Amygdala (tissue), 56 donors: ENCODE results near the gene CCDC6.
"Not testable (repeated sequence)": the region's sequence is repeated elsewhere in the genome, so short reads cannot be mapped to it uniquely, and the experiment has no call there.

Experiments
- DNase-seq, 56 donors: peaks; one replicate each; lab custom pipeline; 2025; lab: John Stamatoyannopoulos, UW

CCDC6 gene

GRCh38 chr10:59820471-59820870, 85.9 kb downstream of the CCDC6 start:
- no peak for DNase-seq

DNA sequence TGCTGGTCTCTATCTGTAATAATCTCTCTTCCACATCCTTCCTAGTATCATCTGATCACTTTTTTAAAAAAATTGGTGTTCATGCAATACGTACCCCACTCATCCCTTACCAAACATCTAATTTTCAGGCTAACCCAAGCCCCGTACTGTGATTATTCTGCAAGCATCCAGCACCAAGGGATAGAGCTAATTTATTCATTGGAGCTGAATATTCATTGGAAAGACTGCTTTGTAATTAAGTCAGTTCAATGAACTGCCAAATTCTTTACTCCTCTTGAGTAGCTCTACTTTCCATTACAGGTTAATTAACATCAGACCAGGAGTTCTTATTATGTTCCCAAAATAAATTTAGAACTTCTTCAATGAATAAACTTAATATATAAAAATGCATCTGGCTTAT, 86.7 kb downstream of the CCDC6 start:
- DNase-seq, result no peak

GRCh38 chr10:59819265-59819664, 87.1 kb downstream of the CCDC6 start:
- DNase-seq, result no peak

GRCh38 chr10:59817773-59818172, 88.6 kb downstream of the CCDC6 start:
- DNase-seq, result peak in 8 of 56 donors; percentile 9 to 54 (median 26)

DNA sequence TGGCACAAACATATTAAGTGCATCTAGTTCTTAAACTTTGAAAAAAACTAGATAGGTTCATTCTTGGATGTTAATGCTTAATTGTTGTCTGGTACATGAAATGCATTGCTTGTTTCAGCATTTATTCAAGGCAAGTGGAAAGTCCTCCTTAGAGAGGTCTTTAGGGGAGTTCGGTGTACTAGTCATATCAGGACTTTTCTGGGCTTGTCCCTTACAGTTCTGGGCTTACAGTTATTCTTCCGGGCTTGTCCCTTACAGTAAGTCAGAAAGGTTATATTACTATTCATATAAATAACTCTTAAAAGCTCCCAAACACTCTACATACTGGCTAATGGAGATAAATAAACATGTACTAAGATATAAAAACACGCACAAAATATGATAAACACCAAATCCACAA, 91.5 kb downstream of the CCDC6 start:
- DNase-seq, result no peak

DNA sequence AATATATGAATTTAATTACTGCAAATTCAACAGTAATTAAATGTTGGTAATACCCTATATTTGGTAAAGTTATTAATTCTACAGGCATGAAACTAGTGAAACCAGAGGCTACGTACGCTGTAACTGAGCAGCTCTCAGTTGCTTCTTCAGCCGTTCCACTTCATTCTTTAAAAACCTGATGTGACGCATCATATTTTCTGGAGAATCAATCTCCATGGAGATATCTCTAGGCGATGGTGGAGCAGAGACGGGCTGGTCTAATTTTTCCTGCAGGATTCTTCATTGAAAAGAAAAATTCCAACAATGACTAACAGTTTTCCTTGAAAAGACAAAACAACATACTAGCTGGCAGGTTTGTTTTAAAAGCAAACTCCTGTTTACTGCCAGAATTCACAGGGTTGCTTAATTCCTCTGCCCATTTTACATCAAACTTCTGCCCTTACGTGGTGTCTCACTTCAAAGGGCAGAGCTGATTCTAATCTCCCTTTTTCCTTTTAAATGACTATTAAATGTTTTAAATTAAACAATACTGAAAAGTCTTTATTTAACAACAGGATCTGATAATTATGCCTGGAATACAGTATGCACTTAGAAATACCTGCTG, 93.7 kb downstream of the CCDC6 start:
- peak in 2 of 56 donors; percentile 7 to 24 for DNase-seq

- DNase-seq, result no peak
Measured at GRCh38 chr10:59809644-59809974, 96.7 kb downstream of the CCDC6 start.

DNA sequence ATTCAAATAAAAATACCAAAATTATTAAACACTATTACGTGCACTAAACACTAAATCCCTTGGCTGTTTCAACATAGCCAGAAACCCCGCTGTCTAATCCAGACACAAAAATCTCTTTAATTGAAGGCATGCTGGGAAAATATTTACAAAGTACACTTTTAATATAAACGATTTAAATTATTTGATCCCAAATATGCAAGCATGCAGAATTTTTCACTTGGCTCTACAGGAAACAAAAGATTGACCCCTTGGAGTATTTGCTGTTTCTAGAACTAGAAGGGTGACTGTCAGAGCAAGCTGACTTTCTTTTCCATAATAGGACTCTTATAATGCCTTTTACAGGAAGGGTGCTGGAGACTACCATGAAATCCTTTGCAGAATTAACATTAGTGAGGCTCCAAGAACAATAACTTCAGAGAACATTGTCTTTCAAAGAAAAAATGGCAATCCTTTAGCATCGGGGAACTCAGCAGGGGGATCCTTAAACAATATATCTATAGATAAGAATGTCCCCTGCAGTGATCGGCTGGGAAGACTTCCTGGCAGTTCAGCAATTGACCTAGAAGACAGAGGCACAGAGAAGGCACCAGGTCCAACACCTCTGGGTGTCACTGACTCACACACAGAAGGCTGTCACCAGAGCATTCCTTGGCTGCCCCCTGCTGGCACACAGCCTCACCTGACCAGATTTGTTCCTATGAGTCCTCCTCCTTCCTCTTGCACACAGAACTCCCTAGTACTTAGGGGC, 97.3 kb downstream of the CCDC6 start:
- DNase-seq, result peak in 39 of 56 donors; percentile 6 to 72 (median 30)

DNA sequence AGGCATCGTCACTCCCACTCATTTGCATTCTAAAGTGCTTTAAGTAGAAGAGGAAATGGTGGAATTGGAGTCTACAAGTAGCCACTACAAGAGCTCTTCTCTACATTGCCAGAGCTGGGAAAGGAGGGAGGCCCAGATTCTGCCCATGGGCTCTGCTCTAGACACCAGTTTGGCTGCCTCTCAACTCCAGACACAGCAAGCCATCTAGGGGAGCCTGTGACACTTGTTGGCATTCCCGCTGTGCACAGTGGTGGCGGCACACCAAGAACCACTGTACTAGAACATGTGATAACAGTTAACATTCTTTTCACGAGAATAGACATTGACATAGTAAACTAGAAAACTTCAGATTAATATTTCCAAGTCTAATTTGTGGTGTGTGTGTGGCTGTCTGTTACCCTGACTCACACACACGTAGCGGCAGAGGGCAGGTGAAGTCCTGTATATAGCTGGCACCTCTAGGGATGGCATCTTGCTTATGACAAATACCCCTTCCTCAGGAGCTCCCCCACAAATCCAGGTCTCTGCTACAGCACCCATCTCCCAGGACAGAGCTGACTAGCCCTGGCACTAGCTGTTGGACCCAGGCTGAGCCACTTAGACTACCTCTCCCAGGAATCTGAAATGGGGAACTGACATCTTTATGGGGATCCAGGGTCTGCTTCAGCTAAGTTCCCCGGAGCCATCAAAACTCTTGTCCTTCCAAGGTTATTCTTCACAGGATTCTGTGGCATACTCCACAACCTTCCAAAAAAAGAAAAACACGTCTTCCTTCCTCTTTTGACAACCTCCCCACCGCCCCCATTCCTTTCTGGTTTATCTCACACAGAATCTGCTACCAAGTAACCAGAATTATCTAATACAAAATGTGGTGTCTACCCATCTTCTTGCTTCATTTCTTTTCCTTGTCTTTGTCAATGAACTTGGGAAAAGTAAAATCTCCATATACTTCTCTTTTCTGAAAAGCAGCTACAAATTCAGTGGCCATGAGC, 98.4 kb downstream of the CCDC6 start:
- DNase-seq, result peak in 15 of 56 donors; percentile 7 to 52 (median 20)

DNA sequence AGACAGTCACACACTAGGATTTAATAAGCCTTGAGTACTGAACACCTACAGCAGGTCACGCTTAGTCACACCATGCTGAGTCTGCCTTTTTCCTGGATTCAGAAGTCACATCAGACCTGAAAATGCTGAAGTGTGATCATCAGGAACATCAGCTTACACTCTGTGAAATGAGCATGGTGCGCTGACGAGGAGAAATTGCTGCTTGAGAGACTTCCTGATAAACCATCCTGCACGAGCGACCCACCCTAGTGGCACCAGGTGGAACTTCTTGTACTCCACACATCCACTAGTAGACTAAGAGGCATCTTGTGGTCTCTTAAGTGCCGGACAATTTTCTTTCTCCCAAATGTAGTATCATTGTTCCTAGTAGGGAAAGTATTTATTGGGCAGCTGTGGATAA, 101.3 kb downstream of the CCDC6 start:
- DNase-seq, result no peak

- DNase-seq, result no peak
Measured at GRCh38 chr10:59804220-59804619, 102.1 kb downstream of the CCDC6 start.

- DNase-seq, result no peak
Measured at GRCh38 chr10:59803714-59804113, 102.6 kb downstream of the CCDC6 start.

DNA sequence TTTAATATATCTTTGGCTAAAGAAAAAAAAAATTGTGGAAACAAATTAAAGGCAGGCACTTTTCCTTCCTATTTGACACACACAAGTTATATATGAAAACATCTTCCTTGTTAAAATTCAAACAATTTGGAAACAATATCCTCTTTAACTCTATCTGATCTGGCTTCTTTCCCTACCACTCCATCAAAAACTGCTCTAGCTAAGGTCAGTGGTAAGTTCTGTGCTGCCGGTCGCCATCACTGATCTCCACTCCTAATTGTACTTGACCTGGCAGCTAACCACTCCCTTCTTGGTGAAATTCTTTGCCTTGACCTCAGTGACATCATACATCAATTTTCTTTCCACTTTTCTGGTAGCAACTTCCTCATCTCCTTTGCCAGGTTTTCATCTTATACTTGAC, 105.2 kb downstream of the CCDC6 start:
- DNase-seq, result no peak

- no peak for DNase-seq
Measured at GRCh38 chr10:59799421-59799820, 106.9 kb downstream of the CCDC6 start.

- DNase-seq, result no peak
Measured at GRCh38 chr10:59793919-59794318, 112.4 kb downstream of the CCDC6 start.

GRCh38 chr10:59792812-59793211, 113.5 kb downstream of the CCDC6 start:
- DNase-seq, result no peak

- DNase-seq, result no peak
Measured at GRCh38 chr10:59791601-59792000, 114.8 kb downstream of the CCDC6 start.

DNA sequence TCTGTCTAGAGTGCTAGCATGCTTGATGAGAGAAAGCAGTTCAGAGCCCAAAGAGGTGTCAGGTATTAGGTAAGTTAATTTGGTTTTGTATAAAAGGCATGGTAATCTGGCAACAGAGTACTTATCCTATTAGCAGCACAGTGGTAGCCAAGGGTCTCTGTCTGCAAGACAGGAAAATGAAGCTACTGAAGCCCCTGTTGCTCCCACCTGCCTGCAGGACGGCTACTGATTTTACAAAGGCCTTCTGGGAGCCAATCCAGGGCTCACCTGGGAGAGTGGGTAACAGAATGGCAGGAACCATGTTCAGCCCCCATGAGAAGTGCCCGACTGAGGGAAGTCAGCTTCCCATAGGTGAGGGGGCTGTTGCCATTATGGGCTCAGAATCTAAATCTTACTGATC, 116.3 kb downstream of the CCDC6 start:
- DNase-seq, result not testable (repeated sequence)

DNA sequence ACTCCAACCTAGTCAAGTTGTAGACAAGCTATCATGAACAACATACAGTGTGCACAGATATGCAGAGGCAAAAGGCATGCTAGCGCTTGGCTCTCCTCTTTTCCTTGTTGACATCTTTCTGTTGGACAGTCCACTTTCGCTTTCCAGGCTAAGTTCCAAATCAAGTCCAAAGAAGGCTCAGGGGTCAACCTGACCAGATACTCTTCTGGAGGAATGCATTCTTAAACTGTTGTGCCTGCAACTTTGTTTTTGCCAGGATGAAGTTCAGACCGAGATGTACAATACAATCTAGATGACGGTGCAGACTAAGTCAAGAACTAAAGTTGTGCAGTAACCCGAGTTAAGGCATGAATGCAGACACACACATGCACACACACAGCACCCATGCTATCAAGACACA, 117.4 kb downstream of the CCDC6 start:
- not testable (repeated sequence) for DNase-seq

DNA sequence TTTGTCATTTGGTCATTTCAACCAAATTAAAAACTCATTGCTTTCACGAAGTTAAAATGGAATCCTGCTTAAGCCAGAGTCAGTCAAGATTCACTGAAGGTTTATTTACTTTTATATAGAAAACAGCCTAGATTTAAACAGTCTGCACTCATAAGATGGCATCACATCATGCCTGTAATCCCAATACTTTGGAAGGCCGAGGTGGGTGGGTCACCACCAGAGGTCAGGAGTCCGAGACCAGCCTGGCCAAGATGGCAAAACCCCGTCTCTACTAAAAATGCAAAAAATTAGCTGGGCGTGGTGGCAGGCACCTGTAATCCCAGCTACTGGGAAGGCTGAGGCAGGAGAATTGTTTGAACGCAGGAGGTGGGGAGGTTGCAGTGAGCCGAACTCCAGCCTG, 119.3 kb downstream of the CCDC6 start:
- DNase-seq, result not testable (repeated sequence)

GRCh38 chr10:59785476-59785875, 120.9 kb downstream of the CCDC6 start:
- DNase-seq, result not testable (repeated sequence)
